Gastrocnemius medialis (tissue), 4 donors: ENCODE results near the gene IL21R.

Experiments
- CTCF ChIP-seq, 5 experiments: fragments of 450-650 bp in 3 of 5; fragments of 200-600 bp in 2 of 5; sonication (generic) in 2 of 5; IDR thresholded peaks in 4 of 5; conservative IDR thresholded peaks in 1 of 5; 1 replicate in 4 of 5; 2 replicates in 1 of 5; pipeline ENCODE4 v1.5.1; 2016 to 2019; ENCODE audit warnings: antibody characterized with exemption in 5 of 5, mild to moderate bottlenecking in 3 of 5, moderate library complexity in 3 of 5
- POLR2A ChIP-seq, 2 donors: fragments of 450-650 bp; IDR thresholded peaks; one replicate each; pipeline ENCODE4 v1.6.1; 2017; ENCODE audit warnings: antibody characterized with exemption in 2 of 2, mild to moderate bottlenecking in 2 of 2, moderate library complexity in 2 of 2

DNA sequence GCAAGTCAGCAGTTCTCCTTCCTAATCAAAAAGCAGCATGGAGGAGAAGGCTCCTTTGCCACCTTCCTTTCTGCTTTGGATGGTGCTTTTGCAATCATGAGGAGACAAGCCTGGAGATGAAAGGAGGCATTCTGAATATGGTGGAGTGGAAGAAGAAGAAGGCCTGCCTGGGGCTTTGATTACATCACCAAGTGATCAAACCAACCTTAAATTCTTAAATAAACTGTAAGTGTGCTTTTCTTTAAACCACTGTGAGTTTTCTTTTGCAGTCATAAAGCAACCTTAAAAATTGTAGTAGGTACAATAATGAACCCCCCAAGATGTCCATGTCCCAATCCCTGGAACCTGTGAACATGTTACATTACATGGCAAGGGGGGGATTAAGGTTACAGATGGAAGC, 31.7 kb upstream of the IL21R start:
- TF ChIP-seq CTCF (IDR thresholded peaks at IDR 0.05 in 4 of 5, conservative IDR thresholded peaks at IDR 0.05 in 1 of 5) = no peak
- TF ChIP-seq POLR2A (IDR thresholded peaks at IDR 0.05) = no peak
